Inferior parietal cortex (tissue), 1 donor: ENCODE data around the gene LRAT.
A peak's percentile ranks its signal among the peaks of the same experiment; 100 is the strongest.
"Not testable (repeated sequence)": the region's sequence is repeated elsewhere in the genome, so short reads cannot be mapped to it uniquely, and the experiment has no call there.

ENCODE experiments used
- DNase-seq: peaks from one replicate; pipeline ENCODE4 v3.0.0-alpha.2; 2016; ENCODE audit errors: extremely low spot score

LRAT gene

GRCh38 chr4:154743683-154744340, at the start of gene LRAT:
TSS of gene LRAT (plus strand) at chr4:154744000. CDS start at chr4:154744327, 327 bp downstream.
- DNase-seq, result no peak

- DNase-seq, result peak; percentile 28
Measured at GRCh38 chr4:154707877-154708276, 35.9 kb upstream of the LRAT start.

DNA sequence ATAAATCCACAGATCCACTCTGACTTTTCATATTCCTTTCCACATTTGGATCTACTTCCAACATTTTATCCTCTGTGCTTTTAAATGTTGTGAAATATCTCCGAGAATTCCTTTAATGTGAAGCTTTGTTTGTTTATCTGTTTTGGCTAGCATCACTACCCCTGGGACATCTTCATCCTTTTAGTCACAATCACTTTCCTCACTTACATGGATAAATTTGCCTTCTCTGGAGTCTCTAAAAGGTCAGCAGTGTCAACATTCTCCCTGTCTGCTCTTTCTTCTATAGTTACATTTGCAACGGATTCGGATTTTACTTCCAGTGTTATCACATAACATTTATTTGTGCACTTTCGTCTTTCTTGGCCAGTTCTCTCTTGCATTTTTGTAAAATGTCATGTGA, 34.2 kb upstream of the LRAT start:
- DNase-seq, result no peak

DNA sequence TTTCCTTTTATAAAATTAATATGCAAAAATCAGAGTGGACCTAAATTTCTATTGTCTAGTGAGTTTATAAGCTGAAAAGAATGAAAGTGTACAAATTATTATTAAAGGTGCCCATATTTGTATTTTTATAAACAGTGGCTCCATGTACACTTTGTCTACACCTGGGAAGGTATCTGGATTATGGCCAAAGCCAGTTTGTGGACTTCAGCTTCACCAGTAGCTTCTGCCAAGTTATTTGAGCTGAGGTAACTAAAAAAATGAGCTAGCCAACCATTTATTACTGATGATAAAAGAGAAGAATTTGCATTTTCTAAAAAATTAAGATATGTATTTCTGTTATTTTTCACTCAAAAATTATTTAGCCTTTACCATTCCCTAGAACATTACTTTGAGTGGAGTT, 32.3 kb upstream of the LRAT start:
- DNase-seq, result no peak

DNA sequence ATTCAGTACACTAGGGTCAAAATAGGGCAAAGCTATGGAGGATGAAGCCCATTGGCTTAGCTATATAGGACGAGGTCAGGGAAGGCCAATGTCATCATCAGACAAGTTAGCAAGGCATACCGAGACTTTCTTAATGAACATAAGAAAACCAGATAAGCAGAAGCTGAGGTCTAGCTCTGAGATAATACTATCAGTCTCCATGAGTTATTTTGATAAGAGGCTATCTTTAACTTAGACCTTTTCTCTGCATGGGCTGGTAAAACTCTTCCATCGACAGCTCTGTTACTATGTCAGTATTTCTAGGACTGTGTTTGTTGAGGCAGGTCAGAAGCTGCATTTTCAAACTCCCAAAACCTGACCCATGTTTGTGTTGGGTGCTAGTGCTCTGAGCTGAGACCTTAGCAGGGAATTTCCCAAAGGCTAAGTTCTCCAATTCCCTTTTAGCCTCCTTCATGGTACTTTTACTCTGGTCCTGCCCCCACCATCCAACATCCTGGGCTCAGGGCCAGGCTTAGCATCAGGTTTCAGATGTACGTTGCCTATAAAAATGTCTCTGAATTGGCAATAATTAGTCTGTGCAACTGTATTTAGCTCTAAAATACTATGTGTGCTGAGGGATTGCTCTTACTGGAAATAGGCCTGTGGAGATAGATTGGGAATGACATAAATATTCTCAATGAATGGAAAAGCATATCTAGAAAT, 29.3 kb upstream of the LRAT start:
- DNase-seq, result no peak

- no peak for DNase-seq
Measured at GRCh38 chr4:154719087-154719486, 24.7 kb upstream of the LRAT start.

- no peak for DNase-seq
Measured at GRCh38 chr4:154720123-154720522, 23.7 kb upstream of the LRAT start.

DNA sequence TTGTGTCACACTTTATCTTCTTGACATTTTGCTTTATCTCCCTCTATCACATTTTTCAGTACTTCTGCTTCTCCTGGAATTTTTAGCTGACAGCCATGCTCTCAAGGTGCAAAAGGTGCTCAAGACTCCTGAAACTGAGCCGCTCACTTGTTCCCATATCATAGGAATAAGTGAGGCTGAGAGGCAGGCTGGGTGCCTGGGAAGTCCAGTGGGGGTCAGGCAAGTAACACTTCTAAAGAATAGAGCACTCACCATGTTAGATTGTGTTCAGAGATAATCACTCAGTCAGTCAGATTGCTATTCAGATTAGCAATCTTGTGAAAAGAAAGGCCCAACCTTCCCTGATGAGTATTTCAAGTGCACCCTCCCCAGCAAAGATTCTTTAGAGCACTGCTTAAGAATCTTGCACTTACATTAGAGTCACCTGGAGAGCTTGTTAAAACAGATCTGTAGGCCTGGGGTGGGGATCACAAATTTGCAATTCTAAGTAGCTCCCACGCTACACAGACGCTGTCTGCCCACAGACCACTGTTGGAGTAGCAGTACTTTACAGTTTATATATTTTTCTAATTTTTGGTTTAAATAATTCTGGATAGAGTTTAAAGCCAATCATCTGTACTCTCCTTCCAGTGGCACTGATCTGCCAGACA, 23.1 kb upstream of the LRAT start:
- DNase-seq, result no peak

GRCh38 chr4:154722262-154722661, 21.5 kb upstream of the LRAT start:
- DNase-seq, result no peak

DNA sequence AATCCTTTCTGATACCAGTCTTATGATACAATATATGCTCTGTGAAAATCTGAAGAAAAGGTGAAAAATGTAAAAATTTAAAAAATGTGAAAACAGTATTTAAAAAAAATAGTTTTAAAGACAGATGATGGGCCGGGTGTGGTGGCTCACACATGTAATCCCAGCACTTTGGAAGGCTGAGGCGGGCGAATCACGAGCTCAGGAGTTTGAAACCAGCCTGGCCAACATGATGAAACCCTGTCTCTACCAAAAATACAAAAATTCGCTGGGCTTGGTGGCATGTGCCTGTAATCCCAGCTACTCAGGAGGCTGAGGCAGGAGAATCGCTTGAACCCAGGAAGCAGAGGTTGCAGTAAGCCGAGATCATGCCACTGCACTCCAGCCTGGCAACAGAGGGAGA, 20.2 kb upstream of the LRAT start:
- not testable (repeated sequence) for DNase-seq

DNA sequence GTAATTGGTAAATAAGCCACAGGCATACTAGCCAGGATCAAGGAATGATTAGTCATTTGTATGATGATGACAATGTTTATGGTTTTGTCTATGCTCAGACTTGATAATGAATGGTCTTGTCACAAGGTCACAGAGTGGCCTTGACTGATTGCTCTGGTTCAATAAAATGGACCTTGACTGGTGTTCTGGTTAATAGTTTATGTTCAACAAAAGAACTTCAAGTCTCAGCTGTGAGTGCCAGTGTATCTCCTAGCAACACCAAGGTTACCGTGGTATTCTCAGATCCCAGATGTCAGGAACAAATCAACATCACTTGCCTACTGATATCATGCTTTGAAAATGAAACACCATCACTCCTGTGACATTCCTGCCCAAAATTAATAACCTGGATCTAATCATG, 16.3 kb upstream of the LRAT start:
- DNase-seq, result no peak

DNA sequence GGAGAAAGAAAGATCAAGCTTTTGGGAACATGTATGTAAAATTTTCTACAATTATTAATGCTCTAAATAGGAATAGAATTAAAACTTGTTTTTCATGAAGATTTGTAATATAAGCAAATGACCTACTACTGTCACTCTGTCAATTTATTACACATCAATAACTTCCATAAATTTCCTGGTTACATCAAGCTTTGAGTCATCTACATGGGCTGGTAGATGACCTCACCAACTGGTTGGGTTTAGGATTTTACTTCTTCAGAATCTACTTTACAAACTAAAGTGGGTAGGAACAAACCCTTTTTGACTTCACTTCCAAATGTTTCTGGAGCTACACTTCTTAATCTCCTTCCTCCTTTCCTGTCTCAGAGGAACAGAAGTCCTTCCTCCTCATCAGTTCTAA, 12.0 kb upstream of the LRAT start:
- no peak for DNase-seq

DNA sequence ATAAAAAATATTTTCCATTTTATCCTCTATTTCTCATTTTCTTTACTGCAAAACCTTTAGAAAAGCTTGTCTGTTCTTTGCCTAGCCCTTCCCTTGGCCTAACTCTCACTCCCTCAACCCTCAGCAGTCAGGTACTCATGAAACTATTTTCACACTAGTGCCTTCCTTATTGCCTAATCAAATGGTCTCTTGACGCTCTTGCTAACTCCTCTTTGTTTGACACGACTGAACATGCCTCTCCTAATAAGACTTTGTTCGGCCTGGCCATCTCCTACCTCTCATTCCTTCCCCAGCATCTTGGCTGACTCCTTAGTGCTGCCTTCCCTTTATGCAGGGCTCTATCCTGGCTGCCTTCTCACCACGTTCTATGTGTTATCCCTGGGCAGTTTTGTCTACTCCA, 11.1 kb upstream of the LRAT start:
- DNase-seq, result no peak

GRCh38 chr4:154736770-154737169, 7.0 kb upstream of the LRAT start:
- no peak for DNase-seq

- DNase-seq, result no peak
Measured at GRCh38 chr4:154738426-154738825, 5.4 kb upstream of the LRAT start.

DNA sequence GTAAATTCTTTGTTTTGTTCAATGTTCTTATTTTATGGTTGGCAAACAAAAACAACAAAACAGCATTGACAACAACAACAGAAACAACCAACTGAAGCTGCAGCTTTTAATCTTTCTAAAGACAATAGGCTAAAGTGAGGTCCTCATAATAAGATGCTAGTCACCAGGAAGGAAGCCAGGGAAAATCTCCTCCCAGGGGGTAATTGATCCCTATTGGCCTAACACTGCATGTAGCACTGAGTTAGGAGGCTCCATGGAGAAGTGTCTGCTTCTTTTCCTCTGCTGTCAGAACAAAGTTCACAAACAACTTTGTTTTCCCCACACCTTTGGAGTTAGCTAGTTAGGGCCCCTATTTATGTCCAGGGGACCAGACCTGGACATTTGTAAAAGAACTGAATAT, 4.7 kb upstream of the LRAT start:
- DNase-seq, result no peak

DNA sequence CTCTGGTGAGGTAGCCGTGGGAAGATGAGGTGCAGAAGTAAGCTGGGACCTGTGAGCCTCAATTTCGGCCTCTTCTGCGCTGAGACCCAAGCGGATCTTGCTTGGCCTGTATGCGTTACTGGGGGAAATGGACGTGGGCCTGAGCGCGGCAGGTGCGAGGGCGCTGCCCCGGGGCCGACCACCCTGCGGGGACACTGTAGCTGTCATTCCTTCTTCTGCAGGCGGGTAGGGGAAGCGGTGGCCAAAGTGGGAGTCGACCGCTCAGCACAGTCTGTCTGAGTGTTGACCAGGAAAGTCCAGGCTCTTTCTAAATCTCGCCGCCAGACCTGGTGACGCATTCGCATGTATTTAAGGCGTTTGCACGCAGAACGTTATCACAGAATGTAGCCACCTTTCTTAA, 3.3 kb upstream of the LRAT start:
- DNase-seq, result no peak

- no peak for DNase-seq
Measured at GRCh38 chr4:154741131-154741665, 2.6 kb upstream of the LRAT start.

DNA sequence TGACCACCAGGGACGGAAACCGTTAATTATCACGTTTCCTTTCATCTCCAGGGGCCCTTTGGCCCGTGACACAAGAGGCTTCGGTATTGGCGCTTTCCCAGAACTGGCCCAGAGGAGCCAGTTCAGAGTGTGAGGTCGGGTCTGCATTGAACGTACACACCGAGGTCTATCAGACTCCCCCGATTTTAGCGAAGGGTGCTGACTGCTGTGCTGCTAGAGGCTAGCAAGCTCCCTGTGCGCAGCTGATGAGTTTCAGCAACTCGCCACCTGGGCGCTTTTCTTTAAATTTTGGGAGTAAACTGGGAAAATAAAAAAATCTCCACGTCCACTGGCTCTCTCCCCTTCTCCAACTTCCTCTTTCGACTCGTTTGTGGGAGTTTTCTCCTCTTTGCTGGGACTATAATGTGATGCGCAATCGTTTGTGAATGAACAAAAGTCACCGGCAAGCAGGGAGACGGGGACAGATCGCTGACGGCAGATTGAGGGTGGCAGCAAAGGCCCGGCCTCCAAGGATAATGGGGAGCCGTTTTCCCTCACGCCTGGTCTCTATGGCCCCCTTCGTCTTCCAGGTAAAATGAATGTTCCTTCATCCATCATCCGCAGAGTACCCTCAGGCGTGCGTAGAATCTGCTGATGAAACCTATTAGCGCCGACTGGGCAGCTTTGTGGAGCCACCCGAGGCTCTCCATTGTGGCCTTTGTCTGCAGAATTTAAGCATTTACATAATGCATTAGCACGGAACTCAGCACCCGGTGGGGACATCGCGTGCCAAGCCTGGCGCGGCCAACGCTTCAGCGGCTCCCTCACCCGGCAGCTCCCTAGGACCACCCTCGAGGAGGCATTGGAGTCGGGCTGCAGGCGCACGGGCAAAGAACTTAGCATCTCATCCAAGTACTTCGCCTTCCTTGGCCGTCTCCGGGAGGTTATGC, 1.6 kb upstream of the LRAT start:
- DNase-seq, result peak; percentile 7

- DNase-seq, result no peak
Measured at GRCh38 chr4:154744341-154744926, 634 bp downstream of the LRAT start.

DNA sequence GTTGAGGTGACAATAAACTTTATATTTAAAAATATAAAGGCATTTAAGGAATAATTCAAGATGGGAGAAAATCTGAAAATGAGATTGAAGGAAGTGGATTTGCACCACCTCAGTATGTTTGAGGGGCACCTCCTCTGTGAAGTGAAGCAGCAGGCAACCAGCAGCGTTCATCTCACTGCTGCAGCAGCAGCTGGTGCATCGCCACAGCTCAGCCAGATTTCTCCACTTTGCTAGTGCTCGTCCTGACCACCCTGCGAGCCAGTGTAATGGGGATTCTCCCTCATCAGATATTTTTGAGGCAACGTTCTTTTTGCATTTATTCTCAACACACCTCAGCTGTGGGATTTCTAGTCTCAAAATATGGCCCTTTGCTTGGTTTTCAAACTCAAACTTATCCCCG, 13.9 kb downstream of the LRAT start:
- DNase-seq, result no peak
